Activated naive CD8-positive, alpha-beta T cell treated with anti-CD3 and anti-CD28 coated beads, Interleukin-2, amount 50 U/mL, for 16 hours (primary cell): Measurements from ENCODE around the gene FARS2.

Experiments used
- DNase-seq: peaks from one replicate; pipeline ENCODE4 v3.0.0-alpha.2; 2020; ENCODE audit warnings: low read depth, low spot score

Gene FARS2

DNA sequence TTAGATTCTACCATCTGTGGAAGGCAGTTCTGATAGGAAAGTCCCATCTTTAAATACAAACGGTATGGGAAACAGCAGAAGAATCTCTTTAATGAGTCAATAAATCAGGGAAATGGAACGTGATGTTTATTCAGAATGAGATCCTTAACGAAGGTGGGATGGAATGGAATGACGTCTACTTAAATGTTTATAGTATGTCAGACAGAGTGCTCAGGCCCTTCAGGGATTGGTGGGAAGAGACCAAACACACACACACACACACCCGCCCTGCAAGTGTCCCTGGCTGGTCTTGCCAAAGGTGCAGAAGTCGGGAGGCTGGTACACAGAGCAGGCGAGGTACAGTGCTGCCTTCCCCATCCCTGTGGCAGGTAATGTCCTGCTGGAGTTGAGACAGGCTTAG lies 164.0 kb downstream of the FARS2 start:
- no peak for DNase-seq

DNA sequence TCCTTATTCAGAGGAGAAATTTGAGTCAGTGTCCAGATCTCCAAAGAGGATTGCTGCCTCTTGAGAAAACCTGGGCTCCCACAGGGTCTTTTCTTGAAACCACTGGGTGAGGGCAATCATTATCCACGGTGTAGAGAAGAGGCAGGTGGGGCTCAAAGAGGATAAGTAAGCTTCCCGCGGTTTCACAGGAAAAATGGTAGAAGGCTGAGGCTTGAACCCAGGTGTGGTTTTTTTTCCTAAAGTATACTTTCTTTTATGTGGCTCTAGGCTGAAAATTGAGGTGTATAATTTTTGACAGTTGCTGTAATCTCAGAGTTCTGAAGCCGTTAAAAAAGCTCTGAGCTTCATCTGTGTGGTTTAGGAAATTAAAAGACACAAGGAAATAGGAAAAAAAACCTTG lies 164.5 kb downstream of the FARS2 start:
- DNase-seq = no peak

DNA sequence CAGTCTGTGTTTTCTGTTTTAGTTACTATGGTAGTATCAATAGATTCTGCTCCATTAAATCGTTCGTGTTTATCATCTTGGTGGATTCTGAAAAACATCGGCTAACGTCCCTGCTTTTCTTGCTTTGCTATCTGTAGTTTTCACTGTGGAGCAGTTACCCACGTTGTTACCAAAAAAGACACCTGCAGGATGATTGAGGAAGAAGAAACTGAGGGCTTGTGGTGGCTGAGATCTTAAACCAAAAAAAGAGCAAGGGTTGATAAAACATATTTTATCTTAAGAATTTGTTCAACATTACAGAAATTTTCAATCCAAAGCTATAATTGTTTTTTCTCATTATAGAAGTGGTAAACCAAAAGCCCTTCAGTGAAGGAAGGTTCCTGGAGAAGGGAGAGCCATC lies 166.3 kb downstream of the FARS2 start:
- no peak for DNase-seq

DNA sequence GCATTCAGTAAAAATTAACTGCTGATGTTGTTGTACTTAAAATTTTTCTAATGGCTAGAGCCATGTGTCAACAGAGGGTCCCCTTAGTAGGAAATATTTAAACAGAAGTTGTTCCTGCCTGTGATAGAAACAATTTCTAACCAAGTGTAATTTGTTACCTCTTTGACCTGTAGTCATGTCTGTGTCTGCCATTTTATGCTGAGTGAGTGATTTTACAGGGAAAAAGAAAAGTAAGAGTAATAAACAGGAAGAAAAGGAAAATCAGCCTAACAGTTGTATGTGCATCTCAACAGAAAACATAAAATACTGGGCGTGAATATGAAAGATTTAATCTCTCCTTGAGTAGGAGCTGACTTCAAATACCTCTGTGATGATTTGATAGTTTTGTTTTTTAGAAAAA lies 172.0 kb downstream of the FARS2 start:
- no peak for DNase-seq

DNA sequence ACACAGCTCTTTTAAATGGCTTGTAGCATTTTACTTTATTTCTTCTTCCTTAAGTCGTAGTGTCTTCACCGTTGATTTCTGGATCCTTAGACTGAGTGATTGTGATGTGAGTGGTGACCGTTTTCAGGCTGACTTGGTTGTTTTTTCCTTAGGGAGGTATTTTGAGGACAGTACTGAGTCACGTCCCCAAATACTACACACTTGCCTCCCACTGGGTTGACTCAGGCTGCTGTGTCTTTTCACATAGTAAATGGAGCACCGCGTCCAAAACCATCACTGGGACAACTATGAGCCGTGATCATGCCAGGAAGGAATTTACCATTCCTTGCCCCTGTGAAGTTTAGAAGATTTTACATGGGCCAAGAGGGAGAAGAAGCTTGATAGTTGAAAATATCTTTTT lies 174.1 kb downstream of the FARS2 start:
- DNase-seq = no peak

DNA sequence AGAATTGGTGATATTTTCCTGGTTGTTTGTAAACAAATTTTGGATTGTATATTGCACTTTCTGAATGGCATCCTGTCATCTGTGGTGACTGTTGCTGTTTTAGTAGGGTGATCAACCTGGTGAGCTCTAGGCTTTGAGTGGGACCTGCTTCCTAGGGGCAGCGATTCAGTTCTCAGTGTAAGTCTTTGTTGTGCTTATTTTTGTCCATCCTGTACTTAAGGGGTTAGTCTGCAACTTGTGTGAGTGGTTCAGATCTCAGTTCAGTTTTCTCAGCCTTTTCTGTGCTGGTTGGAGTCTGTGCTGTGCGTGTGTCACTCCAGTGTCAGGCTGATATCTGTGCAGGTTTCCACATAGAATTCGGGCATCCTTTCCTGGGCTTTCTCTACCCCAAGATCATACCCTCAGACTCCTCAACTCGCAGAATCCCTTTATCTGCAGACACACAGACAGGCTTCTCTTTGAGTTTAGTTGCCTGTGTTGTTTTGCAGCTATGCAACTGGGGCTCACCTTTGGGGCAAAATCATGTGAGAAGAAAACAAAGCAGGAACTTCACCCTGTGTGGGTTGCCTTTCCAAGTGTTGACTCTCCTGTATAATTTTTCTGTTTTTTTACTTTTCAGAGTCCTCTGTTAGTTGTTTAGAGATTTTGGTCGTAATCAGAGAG lies 177.7 kb downstream of the FARS2 start:
- no peak for DNase-seq

DNA sequence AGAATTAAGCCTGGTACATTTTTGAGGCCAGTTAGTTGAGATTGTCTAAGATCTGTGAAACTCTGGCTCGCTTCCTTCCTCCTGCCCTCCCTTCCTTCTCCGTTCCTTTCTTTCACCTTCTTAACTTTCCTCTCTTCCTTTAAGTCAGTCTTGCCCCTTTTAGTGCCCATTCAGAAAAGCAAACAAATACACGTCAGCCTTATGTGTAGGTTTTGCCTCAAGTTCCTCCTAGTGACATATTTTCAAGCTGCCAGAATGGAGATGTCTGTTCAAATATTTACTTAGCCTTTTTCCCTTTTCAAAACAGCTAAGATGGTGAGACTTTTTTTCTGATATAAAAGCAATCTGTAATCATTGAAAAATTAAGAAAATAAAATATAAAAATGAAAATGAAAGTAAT lies 178.4 kb downstream of the FARS2 start:
- no peak for DNase-seq

DNA sequence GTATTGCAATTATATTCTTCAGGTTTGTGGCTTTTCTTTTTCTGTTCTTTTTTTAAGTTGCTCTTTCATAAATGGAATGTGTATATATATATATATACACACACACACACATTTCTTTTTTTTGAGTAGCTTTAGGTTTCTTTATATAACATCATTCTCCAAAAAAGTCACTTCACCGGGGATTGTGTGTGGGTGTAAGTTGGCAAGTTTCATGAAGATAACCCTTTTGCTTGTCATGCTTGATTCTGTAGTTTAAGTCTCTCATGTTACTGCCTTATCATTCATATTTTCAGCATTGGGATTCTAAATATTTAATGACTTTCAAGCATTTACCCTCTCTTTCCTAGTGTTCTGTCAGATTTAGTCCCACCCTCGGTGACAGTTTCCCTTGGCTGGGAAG lies 181.0 kb downstream of the FARS2 start:
- no peak for DNase-seq

DNA sequence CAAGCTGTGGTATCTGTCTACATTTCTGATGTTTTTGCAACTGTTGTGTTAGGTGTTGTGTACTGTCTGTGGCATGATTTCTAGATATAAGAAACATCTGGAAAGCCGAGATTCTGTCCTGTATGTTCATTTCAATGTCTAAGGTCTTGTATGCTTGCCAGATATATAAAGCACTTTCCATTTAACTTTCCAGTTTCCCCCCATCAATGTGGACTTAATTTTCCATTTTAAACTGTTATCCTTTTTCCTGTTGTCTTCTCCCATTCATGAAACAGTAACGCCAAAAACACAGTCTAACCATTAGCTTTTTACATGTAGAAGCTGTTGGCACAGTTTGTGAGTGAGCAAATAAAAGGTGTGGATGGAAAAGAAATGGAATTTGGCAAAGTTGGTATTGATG lies 181.6 kb downstream of the FARS2 start:
- no peak for DNase-seq

DNA sequence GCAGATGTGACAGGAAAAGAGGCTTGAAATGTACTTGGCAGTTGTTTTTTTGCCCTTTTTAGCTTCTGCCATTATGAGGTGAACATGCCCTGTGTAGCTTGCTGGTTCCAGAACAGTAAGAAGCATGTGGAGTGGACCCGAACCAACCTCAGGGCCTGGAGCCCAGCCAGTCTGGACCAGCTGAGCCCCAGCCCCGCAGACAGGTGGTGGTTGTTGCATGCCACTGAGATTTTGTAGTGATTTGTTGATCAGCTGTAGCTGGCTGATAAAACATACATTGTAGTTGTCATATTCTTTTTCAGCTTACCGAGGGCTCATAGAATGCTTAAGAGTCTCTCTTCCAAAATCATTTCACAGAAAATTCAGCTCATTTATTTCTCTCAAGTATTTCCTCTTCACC lies 182.2 kb downstream of the FARS2 start:
- DNase-seq = no peak

DNA sequence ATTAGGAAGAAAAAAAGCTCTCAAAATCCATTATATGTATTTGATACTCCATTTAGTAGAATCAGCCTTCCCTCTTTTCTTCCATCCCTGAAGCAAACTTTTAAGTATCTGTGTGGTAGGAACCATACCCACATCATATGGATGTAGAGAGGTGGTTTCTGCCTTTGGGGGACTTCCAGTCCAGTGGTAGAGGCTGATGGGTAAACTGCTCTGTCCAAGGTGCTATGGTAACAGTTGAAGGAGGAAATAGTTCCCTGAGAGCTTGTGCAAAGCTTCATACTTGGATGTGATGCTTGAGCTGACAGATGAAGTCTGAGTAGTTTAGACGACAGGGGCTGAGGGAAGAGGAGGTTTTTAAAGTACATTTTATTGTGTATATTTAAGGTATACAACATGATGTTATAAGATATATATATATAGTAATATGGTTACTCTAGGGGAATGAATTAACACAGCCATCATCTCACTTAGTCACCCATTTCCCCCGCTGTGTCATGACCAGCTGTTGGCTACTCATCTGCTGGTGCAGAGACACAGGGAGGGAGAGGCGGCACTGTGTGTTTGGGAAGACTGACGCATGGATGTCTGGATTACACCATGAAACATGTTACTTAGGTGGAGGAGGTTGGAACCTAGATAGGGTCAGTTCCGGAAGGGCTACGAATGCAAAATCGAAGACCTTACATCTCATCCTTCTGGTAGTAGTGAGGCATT lies 185.2 kb downstream of the FARS2 start:
- DNase-seq = no peak

DNA sequence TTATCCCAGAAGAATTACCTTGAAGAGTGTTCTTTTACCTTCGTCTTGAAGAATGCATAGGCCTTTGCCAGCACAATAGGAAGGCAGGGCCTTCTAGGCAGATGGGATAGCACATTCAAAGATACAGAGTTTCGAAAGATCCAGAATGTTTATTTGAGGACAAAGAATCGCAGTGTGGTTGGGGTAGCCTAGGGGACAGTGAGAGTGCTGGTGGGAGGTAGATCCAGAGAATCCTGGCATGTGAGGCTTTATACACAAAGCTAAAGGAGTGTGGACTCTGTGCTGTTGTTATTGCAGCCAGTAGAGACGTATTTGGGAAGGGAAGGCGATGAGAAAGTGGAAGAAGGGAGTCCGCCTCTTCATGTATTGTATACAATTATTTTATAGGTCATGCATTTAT lies 186.6 kb downstream of the FARS2 start:
- DNase-seq = no peak

DNA sequence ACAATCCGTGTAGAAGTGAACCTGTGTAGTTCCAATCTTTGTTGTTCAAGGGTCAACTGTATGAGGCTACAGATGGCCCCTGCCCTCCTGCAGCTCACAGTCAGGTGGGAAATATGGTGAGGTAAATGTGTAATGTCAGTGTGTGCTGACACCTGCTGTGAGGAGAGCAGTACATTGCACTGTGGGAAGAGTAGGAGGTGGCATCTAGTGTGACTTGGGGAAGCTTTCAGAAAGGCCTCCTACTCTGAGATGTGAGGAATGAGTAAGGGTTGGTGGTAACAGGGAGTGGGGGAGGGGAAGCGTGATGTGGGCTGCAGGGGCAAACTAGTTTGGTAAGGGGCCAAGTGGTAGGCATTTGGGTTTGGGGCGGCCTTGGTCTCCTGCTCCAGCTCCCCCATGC lies 188.8 kb downstream of the FARS2 start:
- DNase-seq = no peak

DNA sequence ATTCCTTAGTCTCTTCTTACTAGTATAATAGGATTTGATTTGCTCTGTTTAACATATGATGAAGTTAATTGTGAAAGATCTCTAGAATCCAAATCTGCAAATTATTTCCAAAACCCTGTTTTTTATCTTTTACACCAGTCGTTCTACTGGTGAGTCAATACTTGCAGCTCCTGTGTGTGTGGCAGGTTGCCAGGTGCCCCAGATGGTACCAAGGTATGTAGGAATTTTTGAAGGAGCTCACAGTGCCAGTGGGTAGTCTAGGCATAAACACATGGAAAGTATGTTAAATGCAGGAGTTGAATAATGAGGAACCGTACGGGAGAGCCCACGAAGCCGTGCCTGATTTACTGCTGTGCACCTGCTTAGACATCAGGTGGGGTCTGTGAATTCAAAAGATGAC lies 192.2 kb downstream of the FARS2 start:
- no peak for DNase-seq

DNA sequence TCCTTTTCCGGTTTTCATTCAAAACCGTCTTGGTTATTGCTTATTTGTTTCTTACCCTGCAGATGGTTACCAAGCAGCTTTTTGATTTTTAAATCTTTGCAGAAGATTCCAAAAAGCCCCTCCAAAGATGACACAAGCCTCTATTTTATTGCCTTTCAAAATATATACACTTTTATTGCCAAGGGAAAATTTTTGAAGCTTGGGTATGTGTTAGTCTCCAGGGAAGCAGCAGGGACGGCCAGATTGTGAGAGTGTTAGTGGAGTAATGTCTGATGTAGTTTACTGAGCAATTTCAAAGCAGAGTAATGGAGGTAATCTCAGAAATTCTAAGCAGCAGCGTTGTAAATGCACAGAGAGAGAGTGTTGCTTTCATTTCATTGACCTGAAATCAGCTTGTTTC lies 193.8 kb downstream of the FARS2 start:
- no peak for DNase-seq

DNA sequence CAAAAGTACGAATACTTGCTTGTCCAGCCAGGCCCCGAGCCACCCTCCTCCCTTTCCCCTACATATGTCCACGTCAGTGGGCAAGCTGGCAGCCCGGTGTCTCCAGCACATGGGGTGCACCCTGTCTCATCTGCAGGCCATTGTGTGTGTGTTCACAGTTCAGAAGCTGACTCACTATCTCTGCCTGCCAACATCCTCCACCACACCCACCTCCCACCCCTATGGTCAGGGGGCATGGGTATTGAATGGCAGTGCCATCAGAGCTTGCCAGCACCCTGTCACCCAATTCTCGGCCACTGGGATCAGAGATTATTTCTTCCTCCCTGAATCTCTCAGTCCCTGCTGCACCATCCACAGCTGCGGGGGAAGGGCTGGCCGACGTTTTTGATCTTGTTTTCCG lies 195.7 kb downstream of the FARS2 start:
- no peak for DNase-seq

DNA sequence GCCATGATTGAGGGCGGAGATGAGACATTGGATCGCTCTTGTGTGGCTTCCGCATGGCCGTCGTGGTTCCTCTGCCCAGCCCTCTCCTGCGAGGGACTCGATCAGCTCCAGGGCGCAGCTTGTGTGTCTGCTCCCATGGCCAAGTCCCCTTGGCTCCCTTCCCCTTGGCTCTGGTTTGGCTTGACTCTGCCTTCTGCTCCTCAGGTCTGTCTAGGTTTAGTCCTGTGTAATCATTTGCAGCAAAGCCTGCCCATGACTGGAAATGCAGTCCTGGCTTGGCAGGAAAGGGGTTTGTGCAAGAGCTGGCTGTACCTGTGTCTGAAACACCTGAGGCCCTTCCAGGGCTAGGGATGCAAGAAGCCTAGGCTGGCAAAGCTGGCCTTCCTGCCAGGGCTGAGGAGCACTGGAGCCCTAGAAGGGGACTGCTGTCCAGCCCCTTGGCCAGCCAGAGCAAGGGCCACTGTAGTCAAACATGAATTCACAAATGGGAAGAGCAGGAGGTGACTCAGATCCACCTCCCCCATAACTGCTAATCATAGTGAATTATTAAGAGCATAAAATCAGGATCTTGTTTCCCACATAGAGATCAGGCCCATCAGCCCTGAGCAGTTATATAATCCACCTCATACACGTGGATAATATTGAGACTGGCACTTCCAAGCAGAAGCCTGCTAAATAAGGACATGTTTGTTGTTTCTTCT lies 196.8 kb downstream of the FARS2 start:
- DNase-seq = no peak

DNA sequence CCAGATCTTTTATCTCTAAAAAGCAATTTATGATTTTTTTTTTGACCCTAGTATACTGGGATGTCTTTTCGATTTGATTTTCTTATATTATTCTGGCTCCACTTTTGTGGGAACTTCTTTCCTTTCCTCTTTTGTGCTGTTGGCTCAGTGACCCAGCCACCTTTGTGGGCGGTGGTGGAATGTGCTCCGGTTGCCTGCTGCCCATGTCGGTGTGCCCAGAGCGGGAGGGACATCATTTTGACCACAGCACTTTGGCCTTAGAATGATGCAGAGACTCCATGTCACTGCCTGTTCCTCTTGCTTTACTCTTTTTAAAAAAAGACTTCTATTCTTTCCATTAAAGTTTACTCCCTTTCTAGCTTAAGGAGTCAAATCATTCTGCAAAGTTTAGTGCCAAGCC lies 198.0 kb downstream of the FARS2 start:
- DNase-seq = no peak

DNA sequence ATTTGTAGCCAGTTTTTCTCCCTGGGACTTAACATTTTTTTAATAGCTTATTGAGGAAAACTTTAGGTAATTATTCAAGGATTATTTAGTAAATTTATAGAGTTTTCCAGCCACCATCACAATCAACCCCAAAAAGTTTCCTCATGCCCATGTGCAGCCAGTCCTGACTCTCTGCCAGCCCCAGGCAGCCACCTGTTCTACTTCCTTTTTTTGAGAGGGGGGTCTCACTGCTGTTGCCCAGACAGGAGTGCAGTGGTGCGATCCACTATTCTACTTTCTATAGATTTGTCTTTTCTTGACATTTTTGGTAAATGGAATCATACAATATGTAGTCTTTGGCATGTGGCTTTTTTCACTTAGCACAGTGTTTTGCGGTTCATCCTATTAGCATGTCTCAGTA lies 200.1 kb downstream of the FARS2 start:
- DNase-seq = no peak

DNA sequence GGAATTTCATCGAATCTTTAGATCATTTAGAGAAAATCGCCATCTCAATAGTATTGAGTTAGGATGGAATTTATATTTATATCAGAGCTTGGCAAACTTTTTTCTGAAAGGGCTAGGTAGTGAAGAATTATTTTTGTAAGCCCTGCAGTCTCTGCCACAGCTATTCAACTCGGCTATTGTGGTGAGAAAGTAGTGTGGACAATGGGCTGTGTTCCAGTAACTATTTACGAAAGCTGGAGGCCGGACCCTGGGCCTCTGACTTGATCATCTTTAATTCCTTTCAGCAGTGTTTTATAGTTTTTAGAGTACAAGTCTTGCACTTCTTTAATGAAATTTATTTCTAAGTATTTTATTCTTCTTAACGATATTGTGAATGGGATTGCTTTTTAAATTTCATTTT lies 201.5 kb downstream of the FARS2 start:
- no peak for DNase-seq

DNA sequence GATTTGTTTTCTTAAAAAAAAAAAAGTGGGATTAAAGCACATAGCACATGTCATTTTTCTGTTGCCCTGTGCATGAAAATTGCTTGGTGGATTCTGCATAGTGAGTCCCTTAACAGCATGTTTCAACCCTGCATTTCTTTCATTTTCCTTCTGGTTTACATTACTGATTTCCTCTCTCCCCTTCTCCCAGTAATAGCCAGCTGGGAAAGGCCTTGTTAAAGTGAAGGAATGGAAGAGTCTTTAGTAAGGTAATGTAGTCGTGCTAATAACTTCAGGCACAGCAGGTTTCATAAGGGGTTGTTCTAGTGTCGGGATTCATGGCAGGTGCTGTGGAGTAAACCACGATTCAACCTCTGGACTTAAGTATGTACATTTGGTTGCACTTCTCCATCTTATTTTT lies 202.4 kb downstream of the FARS2 start:
- DNase-seq = no peak

DNA sequence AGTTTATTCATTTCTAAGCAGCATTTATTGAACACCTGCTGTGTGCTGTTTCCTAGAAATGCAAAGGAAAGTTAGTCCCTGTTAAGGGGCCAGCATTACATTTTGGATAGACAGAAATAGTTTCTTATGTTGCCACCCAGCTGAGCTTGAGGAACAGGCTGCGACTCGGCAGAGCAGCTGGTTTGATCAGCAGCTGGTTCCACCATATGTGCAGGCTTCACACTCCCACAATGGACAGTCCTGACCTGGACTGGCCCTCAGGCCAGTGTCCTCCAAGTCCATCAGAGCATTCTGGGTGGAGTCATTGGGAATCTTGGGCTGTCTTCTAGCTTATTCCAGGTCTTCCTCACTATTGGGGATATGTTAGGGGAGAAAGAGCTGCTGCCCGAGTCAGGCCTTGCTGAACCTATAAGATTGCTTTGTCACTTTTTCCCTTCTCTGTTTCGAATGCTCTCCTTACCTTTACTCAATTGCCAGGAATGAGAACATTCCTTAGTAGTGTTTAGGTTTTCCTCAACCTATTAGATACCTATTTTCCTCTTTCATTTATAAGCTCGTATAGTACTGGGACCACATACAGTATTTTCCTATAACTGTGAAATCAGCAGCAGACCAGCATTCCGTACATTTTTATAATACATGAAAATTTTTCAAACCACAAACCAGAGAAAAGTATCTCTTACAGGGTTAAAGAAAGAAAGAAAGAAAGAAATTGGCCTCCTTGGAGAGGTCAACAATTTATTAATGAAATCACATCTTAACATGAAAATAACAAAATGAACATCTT lies 203.0 kb downstream of the FARS2 start:
- no peak for DNase-seq
